ENCODE data around the gene ETNK2.
"Not testable (repeated sequence)": the region's sequence is repeated elsewhere in the genome, so short reads cannot be mapped to it uniquely, and the experiment has no call there.

Gene ETNK2

DNA sequence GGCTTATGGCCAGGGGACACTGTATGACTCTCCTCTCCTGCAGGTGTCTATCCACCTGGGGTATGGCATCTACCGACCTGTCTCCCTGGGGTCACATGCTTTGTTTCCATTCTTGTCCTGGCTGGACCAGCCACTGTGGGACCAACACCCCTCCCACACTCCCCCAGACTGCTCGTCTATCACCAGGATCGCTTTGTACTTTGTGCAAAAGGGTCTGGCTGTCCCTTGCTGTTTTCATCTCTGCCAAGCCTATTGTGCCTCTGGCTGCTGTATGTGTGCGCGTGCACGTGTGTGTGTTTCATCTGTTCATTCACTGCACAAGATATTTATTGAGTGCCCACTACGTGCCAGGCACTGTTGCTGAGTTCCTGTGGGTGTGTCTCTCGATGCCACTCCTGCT lies 25.5 kb downstream of the ETNK2 start:
- DNase-seq (ENCODE audit: low read depth), result no peak

- DNase-seq (ENCODE audit: low read depth), result no peak
These were observed 26.0 kb downstream of the ETNK2 start for GRCh38 chr1:204125759-204126351.

GRCh38 chr1:204124639-204125038 lies 27.2 kb downstream of the ETNK2 start:
- no peak for DNase-seq (ENCODE audit: low read depth)

- no peak for DNase-seq (ENCODE audit: low read depth)
These were observed 28.5 kb downstream of the ETNK2 start for GRCh38 chr1:204123376-204123775.

- no peak for DNase-seq (ENCODE audit: low read depth)
These were observed 29.8 kb downstream of the ETNK2 start for GRCh38 chr1:204121840-204122555.

- no peak for DNase-seq (ENCODE audit: low read depth)
These were observed 35.3 kb downstream of the ETNK2 start for GRCh38 chr1:204116539-204116938.

GRCh38 chr1:204115116-204115515 lies 36.7 kb downstream of the ETNK2 start:
- no peak for DNase-seq (ENCODE audit: low read depth)

DNA sequence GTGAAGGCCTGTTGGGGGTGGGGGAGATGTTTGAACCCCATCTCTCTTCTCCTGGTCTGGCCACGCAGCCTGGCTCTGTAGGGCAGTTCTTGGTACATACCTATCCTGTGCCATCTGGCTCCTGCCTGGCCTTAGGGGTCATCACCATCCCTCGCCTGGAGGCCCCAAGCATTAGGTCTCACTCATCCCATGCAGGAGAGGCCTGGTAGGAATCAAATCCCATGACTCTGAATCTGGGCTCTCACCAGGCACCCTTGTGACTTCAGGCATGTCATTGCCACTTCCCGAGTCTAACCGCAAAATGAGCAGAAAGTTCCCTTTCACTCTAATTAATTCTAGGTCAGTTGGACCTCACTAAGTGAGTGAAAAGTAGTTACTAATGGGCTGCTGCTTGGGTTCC lies 37.2 kb downstream of the ETNK2 start:
- DNase-seq (ENCODE audit: low read depth), result no peak

GRCh38 chr1:204113896-204114295 lies 37.9 kb downstream of the ETNK2 start:
- DNase-seq (ENCODE audit: low read depth), result no peak

DNA sequence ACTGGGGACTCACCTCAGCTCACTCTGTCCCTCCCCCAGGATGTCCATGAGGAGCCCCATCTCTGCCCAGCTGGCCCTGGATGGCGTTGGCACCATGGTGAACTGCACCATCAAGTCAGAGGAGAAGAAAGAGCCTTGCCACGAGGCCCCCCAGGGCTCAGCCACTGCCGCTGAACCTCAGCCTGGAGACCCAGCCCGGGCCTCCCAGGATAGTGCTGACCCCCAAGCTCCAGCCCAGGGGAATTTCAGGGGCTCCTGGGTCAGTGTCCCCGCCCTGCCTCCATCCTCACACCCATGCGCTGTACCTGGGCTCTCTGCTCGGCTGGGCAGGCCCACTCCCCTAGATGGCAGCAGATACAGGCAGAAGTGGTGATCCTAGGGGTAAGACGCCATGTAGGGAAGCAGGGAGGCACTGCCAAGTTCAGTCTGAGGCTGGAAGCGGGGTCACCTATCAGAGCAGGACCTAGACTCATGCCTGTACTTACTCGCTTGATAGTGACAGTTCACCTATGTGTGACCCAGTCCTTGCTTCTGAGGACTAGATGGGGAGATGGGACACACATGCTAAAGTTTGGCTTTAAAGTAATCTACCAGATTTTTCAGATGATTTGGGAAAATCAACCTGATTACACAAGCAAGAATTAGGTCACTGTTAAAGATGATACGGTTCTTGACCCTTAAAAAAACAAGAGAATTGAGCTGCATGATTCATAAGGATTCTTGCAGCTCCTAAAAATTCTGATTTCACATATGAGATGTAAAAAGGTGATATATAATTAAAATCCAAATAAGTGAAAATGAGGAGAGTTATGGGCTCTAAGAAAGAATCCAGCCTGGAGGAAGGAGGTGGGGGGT lies 38.7 kb downstream of the ETNK2 start:
- DNase-seq (ENCODE audit: low read depth), result no peak

DNA sequence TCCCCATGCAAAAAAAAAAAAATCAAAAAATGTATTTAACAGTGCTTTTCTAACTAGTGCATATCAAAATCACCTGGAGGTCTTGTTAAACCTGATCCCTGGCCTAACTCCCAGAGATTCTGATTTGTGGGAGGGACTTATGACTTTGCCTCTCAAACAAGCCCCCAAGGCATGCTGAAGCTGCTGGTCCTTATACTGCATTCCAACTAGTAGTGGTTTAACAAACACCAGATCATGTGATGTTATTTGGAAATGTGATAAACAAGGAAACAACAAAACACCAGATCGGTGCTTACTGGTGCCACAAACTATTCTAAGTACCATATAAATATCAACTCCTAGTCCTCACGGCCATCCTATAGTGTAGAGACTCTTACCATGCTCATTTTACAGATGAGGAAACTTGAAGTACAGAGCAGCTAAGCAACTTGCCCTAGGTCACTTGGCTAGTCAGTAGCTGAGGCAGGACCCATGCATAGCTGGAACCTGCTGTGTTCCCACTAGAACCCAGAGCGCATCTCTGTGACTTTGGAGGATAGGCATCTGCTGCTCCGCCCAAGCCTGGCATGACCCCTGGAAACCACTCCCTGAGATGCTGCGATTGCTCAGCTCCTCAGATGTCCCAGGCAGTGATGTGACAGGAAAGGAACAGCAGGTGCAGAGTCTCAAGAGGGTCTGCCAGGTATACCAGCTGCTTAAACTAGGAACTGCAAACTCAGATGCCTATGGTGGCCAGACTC lies 40.8 kb downstream of the ETNK2 start:
- DNase-seq (ENCODE audit: low read depth), result no peak

DNA sequence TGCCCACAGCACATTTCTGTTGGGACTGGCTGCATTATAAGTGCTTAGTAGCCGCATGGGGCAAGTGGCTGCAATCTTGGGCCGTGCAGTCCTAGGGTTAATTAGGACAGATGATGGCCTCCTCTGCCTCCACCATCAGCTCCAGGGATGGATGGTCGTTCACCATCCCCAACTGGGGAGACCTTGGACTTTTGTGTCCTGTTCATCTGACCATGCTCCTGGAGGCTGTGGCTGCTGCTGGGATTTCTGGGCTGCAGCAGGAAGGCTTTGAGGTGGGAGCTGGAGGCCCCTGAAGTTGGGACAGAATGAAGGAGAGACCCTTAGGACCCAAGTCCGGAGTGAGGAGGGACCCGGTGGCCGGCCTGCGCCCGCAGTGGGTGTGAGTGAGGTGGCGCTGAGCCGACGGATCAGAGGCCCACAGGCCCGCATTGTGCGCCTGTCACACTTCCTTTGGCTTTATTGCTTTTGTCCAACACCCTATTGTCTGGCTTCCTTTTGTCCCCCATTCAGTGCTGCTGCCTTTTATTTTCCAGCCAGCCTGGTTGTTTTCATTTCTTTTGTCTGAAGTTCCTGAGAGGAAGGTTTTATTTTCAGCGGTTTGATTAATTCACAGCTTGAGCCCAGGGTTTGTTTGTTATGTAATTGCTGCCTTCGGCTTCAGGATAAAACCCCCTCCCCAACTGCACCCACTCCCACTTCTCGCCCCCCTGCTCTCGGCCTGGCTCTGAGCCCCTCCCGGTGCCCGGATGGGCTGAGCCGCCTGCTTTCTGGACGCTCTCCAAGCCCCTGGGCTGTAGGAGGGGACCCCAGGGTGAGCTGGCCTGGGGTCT lies 43.3 kb downstream of the ETNK2 start:
- DNase-seq (ENCODE audit: low read depth), result no peak

DNA sequence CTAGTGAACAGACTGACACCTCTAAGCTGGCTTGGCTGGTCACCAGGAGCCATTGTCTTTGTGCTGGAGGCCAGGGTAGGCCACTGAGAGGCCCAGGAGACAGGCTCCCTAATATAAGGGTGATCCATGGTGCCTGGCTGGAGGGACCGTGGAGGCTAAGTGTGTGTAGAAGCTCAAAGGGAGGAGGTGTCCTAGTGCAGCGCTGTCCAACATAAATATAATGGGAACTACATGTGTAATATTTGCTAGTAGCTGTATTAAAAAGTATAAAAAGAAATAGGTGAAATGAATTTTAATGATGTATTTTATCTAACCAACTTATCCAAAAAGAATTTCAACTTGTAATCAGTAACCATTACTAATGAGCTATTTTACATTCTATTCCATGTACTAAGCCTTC lies 44.0 kb downstream of the ETNK2 start:
- no peak for DNase-seq (ENCODE audit: low read depth)

- no peak for DNase-seq (ENCODE audit: low read depth)
These were observed 45.0 kb downstream of the ETNK2 start for GRCh38 chr1:204106825-204107224.

DNA sequence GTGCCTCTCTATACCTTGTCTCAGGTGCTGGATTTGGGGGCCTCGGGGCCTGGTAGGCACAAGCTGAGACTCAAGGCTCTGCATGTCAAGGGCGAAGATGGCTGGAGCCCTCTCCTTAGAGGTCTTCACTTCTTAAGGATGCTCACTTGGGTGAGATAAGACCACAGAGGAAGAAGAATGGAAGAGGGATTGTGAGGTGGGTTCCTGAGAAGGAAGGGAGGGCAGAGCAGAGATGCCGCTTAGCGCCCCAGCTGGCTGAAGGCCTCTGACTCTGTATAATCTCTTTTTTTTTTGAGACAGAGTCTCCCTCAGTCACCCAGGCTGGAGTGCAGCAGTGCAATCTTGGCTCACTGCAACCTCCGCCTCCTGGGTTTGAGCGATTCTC lies 46.7 kb downstream of the ETNK2 start:
- no peak for DNase-seq (ENCODE audit: low read depth)

GRCh38 chr1:204104331-204105130 lies 47.3 kb downstream of the ETNK2 start:
- no peak for DNase-seq (ENCODE audit: low read depth)

GRCh38 chr1:204103431-204103741 lies 48.5 kb downstream of the ETNK2 start:
- no peak for DNase-seq (ENCODE audit: low read depth)

GRCh38 chr1:204102739-204103430 lies 49.0 kb downstream of the ETNK2 start:
- DNase-seq (ENCODE audit: low read depth), result no peak

DNA sequence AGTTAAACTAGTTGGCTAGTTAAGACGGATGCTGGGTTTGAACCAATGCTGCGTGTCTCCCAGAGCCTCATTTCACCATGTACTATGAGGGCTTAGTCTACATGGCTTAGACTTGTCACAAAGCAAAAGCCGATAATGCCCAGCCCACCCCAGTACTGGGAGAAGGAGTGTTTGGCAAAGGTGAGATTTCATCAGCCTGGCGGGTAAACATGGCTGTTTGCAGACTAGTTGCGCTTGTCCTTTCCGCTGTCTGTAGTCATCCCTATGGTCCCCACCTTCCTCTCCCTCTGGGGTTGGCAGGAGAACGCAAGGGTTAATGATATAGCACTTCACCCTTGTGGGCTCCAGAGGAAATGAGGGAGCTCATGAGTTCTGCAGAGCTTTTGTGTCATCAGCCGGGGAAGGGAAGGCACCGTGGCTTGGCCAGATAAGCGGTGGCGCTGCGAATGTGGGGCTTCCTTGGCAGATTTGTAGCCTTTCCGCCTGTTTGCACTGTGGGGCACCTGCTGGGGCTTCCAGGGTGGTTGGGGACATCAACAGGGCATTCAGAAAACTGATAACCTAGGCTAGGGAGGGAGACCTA lies 49.7 kb downstream of the ETNK2 start:
- DNase-seq (ENCODE audit: low read depth), result no peak

- DNase-seq (ENCODE audit: low read depth), result not testable (repeated sequence)
These were observed 52.1 kb downstream of the ETNK2 start for GRCh38 chr1:204099754-204100153.

Measured in stromal cell of bone marrow (primary cell).